A172 (cell line): ENCODE data around the gene ATP1B1. TPM values are rescaled to one million over a fixed set of nuclear protein-coding genes. Genes with fewer than 3 reads are reported as not detected.

Source experiments
- DNase-seq: peaks from one replicate; pipeline ENCODE4 v3.0.0-alpha.2; 2015; ENCODE audit warnings: low spot score
- total RNA-seq: library from RNA; depleted of rRNA; stranded (reverse); fragments of >200 nt; shearing (Covaris generic); gene quantifications from 2 replicates; pipeline ENCODE4 v1.2.3, GENCODE V29; 2014

ATP1B1 gene
- total RNA-seq, 1 experiment from 2014 or later = 60.1 TPM

GRCh38 chr1:169094897-169095569, 11.5 kb upstream of the ATP1B1 start:
- no peak for DNase-seq

GRCh38 chr1:169098380-169098779, 8.1 kb upstream of the ATP1B1 start:
- no peak for DNase-seq

- DNase-seq = no peak
These were observed 6.9 kb upstream of the ATP1B1 start for GRCh38 chr1:169099561-169099960.

GRCh38 chr1:169100208-169100607, 6.3 kb upstream of the ATP1B1 start:
- no peak for DNase-seq

- no peak for DNase-seq
These were observed 5.8 kb upstream of the ATP1B1 start for GRCh38 chr1:169100651-169101088.

- peak; percentile 86 for DNase-seq
These were observed 3.9 kb upstream of the ATP1B1 start for GRCh38 chr1:169102567-169102966.

- DNase-seq = no peak
These were observed 3.5 kb upstream of the ATP1B1 start for GRCh38 chr1:169103002-169103401.

- DNase-seq = no peak
These were observed 3.0 kb upstream of the ATP1B1 start for GRCh38 chr1:169103480-169103893.

- DNase-seq = no peak
These were observed 1.4 kb upstream of the ATP1B1 start for GRCh38 chr1:169105087-169105433.

- DNase-seq = peak; percentile 86
These were observed 926 bp upstream of the ATP1B1 start for GRCh38 chr1:169105434-169106094.

GRCh38 chr1:169106921-169107602, 572 bp downstream of the ATP1B1 start:
- DNase-seq = peak; percentile 41

- peak; percentile 91 for DNase-seq
These were observed 1.2 kb downstream of the ATP1B1 start for GRCh38 chr1:169107603-169108208.

- no peak for DNase-seq
These were observed 1.7 kb downstream of the ATP1B1 start for GRCh38 chr1:169108223-169108622.

- DNase-seq = peak; percentile 56
These were observed 2.5 kb downstream of the ATP1B1 start for GRCh38 chr1:169108863-169109560.

GRCh38 chr1:169109561-169110134, 3.2 kb downstream of the ATP1B1 start:
- DNase-seq = peak; percentile 91

GRCh38 chr1:169110236-169110635, 3.7 kb downstream of the ATP1B1 start:
- no peak for DNase-seq

GRCh38 chr1:169110689-169111447, 4.4 kb downstream of the ATP1B1 start:
- DNase-seq = no peak

GRCh38 chr1:169111472-169111871, 5.0 kb downstream of the ATP1B1 start:
- no peak for DNase-seq

- peak; percentile 56 for DNase-seq
These were observed 5.8 kb downstream of the ATP1B1 start for GRCh38 chr1:169112241-169112640.

- DNase-seq = peak; percentile 100
These were observed 7.2 kb downstream of the ATP1B1 start for GRCh38 chr1:169113613-169114119.
